ENCODE measurements around the gene POU3F3. TPM values are rescaled to one million over a fixed set of nuclear protein-coding genes. Genes with fewer than 3 reads are reported as not detected.

The POU3F3 gene
- polyA plus RNA-seq, 1 donor (not counting 4 experiments of a cell fraction or from before 2014, with no cell fraction given) = not detected

DNA sequence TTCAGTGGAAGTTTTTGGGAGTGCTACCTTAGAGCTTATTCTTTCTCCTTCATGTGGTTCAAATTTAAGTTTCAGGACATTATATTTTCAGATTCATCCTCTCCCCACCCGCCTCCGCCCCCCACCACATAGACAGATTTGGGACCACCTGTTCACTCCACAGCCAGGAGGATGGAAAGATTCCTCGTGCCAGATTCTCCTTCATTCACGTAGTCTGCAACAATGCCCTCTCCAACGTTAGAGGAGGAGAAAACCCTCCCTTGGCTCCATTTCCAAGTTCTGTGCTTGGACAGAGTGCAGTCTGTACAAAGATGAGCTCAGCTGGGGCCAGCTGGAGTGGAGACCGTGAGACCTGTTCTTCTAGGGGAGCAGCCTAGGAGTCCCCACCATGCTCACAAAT is 26.2 kb downstream of the POU3F3 start:
- Histone ChIP-seq H3K4me1 (ENCODE audit: control insufficient read depth, extremely low read depth, insufficient read depth, low read length) (no peaks in the 10 kb centered on the region), H3K9me3 (ENCODE audit: control insufficient read depth, low read depth, low read length) (no peaks in the 10 kb centered on the region), H2AFZ (ENCODE audit: control insufficient read depth, low read length) (no peak overlapping the region), H3K9me1 (ENCODE audit: control insufficient read depth, extremely low read depth, insufficient read depth, low read length) (no peaks in the 10 kb centered on the region), H3K4me2 (ENCODE audit: control insufficient read depth, extremely low read depth, insufficient read depth, low read depth, low read length) (no peak overlapping the region), H3K27ac (ENCODE audit: control insufficient read depth, insufficient read depth, low read length) (no peak overlapping the region), H3K36me3 (ENCODE audit: control insufficient read depth in 2 of 2, extremely low read depth in 1 of 2, insufficient read depth in 2 of 2, low read length in 2 of 2) (no peaks in the 10 kb centered on the region), H3K27me3 (ENCODE audit: control insufficient read depth, extremely low read depth, insufficient read depth, low read length) (no peaks in the 10 kb centered on the region), H4K20me1 (ENCODE audit: control insufficient read depth, extremely low read depth, insufficient read depth, low read length) (no peaks in the 10 kb centered on the region), H3K9ac (ENCODE audit: control insufficient read depth, extremely low read depth, insufficient read depth, low read length) (no peak overlapping the region), H3K79me2 (ENCODE audit: control insufficient read depth, insufficient read depth, low read length) (no peaks in the 10 kb centered on the region), H3K4me3 (ENCODE audit: control insufficient read depth in 2 of 3, extremely low read depth in 1 of 3, insufficient read depth in 2 of 3, low read depth in 1 of 3, low read length in 3 of 3) (no peak overlapping the region)
- FAIRE-seq = no peak
- TF ChIP-seq CTCF (optimal IDR thresholded peaks at IDR 0.05 in 1 of 3, IDR thresholded peaks at IDR 0.05 in 1 of 3, conservative IDR thresholded peaks at IDR 0.05 in 1 of 3; ENCODE audit: extremely low read depth in 1 of 3, insufficient read depth in 2 of 3, low read length in 3 of 3) = no peak
- no peak for TF ChIP-seq EZH2 (IDR thresholded peaks at IDR 0.05; ENCODE audit: low read length)
- DNase-seq (ENCODE audit: low read depth, low spot score) = no peak
- dilution Hi-C loops (cut with MboI; ENCODE audit: extremely low pct_ligation_motif_present, low sequenced_read_pairs) = no loop called here

GRCh38 chr2:104883357-104883756 is 29.4 kb downstream of the POU3F3 start:
- no peak overlapping the region for H3K9ac ChIP-seq (ENCODE audit: control insufficient read depth, extremely low read depth, insufficient read depth, low read length)
- no peaks in the 10 kb centered on the region for H3K79me2 ChIP-seq (ENCODE audit: control insufficient read depth, insufficient read depth, low read length)
- H3K36me3 ChIP-seq (ENCODE audit: control insufficient read depth in 2 of 2, extremely low read depth in 1 of 2, insufficient read depth in 2 of 2, low read length in 2 of 2) = no peaks in the 10 kb centered on the region
- H3K27ac ChIP-seq (ENCODE audit: control insufficient read depth, insufficient read depth, low read length) = no peak overlapping the region
- no peaks in the 10 kb centered on the region for H4K20me1 ChIP-seq (ENCODE audit: control insufficient read depth, extremely low read depth, insufficient read depth, low read length)
- H3K9me1 ChIP-seq (ENCODE audit: control insufficient read depth, extremely low read depth, insufficient read depth, low read length) = no peaks in the 10 kb centered on the region
- H3K4me3 ChIP-seq (ENCODE audit: control insufficient read depth in 2 of 3, extremely low read depth in 1 of 3, insufficient read depth in 2 of 3, low read depth in 1 of 3, low read length in 3 of 3) = no peak overlapping the region
- no peaks in the 10 kb centered on the region for H3K27me3 ChIP-seq (ENCODE audit: control insufficient read depth, extremely low read depth, insufficient read depth, low read length)
- no peak overlapping the region for H3K4me2 ChIP-seq (ENCODE audit: control insufficient read depth, extremely low read depth, insufficient read depth, low read depth, low read length)
- H3K9me3 ChIP-seq (ENCODE audit: control insufficient read depth, low read depth, low read length) = no peaks in the 10 kb centered on the region
- H2AFZ ChIP-seq (ENCODE audit: control insufficient read depth, low read length) = no peak overlapping the region
- no peak for FAIRE-seq
- no peaks in the 10 kb centered on the region for H3K4me1 ChIP-seq (ENCODE audit: control insufficient read depth, extremely low read depth, insufficient read depth, low read length)
- dilution Hi-C loops (cut with MboI; ENCODE audit: extremely low pct_ligation_motif_present, low sequenced_read_pairs) = no loop called here
- TF ChIP-seq CTCF (optimal IDR thresholded peaks at IDR 0.05 in 1 of 3, IDR thresholded peaks at IDR 0.05 in 1 of 3, conservative IDR thresholded peaks at IDR 0.05 in 1 of 3; ENCODE audit: extremely low read depth in 1 of 3, insufficient read depth in 2 of 3, low read length in 3 of 3) (no peak), EZH2 (IDR thresholded peaks at IDR 0.05; ENCODE audit: low read length) (no peak)
- no peak for DNase-seq (ENCODE audit: low read depth, low spot score)

Measured in keratinocyte (primary cell).